OCI-LY3 (cell line): ENCODE measurements around the gene SQSTM1.

Experiments
- H2AFZ ChIP-seq: fragments of 200-600, 300-600 bp; shearing (Covaris generic); 2 replicates; pipeline ENCODE4 v1.6.0; 2014; ENCODE audit warnings: antibody characterized with exemption, low read depth, low read length
- H3K27ac ChIP-seq: fragments of 200-600, 300-600 bp; sonication (generic); 2 replicates; pipeline ENCODE4 v1.5.1; 2014; ENCODE audit warnings: mild to moderate bottlenecking, low read length, moderate library complexity, mixed read lengths
- H3K27me3 ChIP-seq: fragments of 200-600, 300-600 bp; sonication (generic); 2 replicates; pipeline ENCODE4 v1.6.1; 2014; ENCODE audit warnings: low read depth, low read length, mixed read lengths
- H3K36me3 ChIP-seq: fragments of 200-600, 300-600 bp; sonication (generic); replicated peaks from 2 replicates; pipeline ENCODE3; 2014; ENCODE audit warnings: low read depth, low read length, mixed read lengths
- H3K4me1 ChIP-seq: fragments of 300-600, 200-600 bp; sonication (generic); 2 replicates; pipeline ENCODE4 v1.6.1; 2014; ENCODE audit warnings: low read length, mixed read lengths
- H3K4me2 ChIP-seq: fragments of 200-600, 300-600 bp; sonication (generic); 2 replicates; pipeline ENCODE4 v1.6.1; 2014; ENCODE audit warnings: low read length, mixed read lengths
- H3K4me3 ChIP-seq: fragments of 300-600, 200-600 bp; sonication (generic); 2 replicates; pipeline ENCODE4 v1.5.1; 2014; ENCODE audit warnings: antibody characterized with exemption, mild to moderate bottlenecking, low read length, moderate library complexity
- H3K79me2 ChIP-seq: fragments of 300-600, 200-600 bp; shearing (Covaris generic); 2 replicates; pipeline ENCODE4 v1.6.1; 2014; ENCODE audit warnings: mild to moderate bottlenecking, low read length, mixed read lengths
- H3K9ac ChIP-seq: fragments of 300-600, 200-600 bp; shearing (Covaris generic); 2 replicates; pipeline ENCODE4 v1.6.0; 2014; ENCODE audit warnings: mild to moderate bottlenecking, low read length, moderate library complexity
- H3K9me3 ChIP-seq: fragments of 200-600, 300-600 bp; shearing (Covaris generic); 2 replicates; pipeline ENCODE4 v1.6.1; 2014; ENCODE audit warnings: low read length, mixed read lengths; ENCODE audit not compliant: insufficient read depth
- H4K20me1 ChIP-seq: fragments of 200-600, 300-600 bp; sonication (generic); 2 replicates; pipeline ENCODE4 v1.6.1; 2016; ENCODE audit warnings: low read length, mixed read lengths; ENCODE audit not compliant: insufficient read depth
- CTCF ChIP-seq: fragments of 200-600, 300-600 bp; sonication (generic); IDR thresholded peaks from 2 replicates; pipeline ENCODE4 v1.5.1; 2014; ENCODE audit warnings: antibody characterized with exemption, low read length, low read depth
- EZH2phosphoT487 ChIP-seq: fragments of 200-600 bp; shearing (Covaris generic); IDR thresholded peaks from 2 replicates; pipeline ENCODE4 v1.6.1; 2018; ENCODE audit warnings: antibody characterized with exemption, mixed run types, low read depth

The SQSTM1 gene

GRCh38 chr5:179815491-179816249 is 5.0 kb upstream of the SQSTM1 start:
- Histone ChIP-seq H3K9me3 (no peaks in the 10 kb centered on the region), H4K20me1 (no peaks in the 10 kb centered on the region; the same call in 1 of the 2 replicates), H3K36me3 (peaks cover 22% of the 10 kb centered on the region), H3K4me2 (no peak overlapping the region), H3K27ac (no peak overlapping the region), H3K4me3 (no peak overlapping the region), H2AFZ (no peak overlapping the region), H3K27me3 (no peaks in the 10 kb centered on the region), H3K9ac (no peak overlapping the region), H3K79me2 (peaks cover 15% of the 10 kb centered on the region), H3K4me1 (peaks cover 25% of the 10 kb centered on the region)
- TF ChIP-seq CTCF, result no peak
- no peak for TF ChIP-seq EZH2phosphoT487

GRCh38 chr5:179816401-179816795 is 4.3 kb upstream of the SQSTM1 start:
- Histone ChIP-seq H2AFZ (no peak overlapping the region), H3K9me3 (no peaks in the 10 kb centered on the region), H3K79me2 (peaks cover 22% of the 10 kb centered on the region), H3K4me2 (no peak overlapping the region), H3K36me3 (peaks cover 20% of the 10 kb centered on the region), H3K4me1 (peaks cover 25% of the 10 kb centered on the region), H3K27me3 (no peaks in the 10 kb centered on the region), H3K27ac (no peak overlapping the region), H3K9ac (no peak overlapping the region), H3K4me3 (no peak overlapping the region), H4K20me1 (peaks cover 2% of the 10 kb centered on the region)
- TF ChIP-seq EZH2phosphoT487, result no peak
- no peak for TF ChIP-seq CTCF

GRCh38 chr5:179816796-179817469 is 3.8 kb upstream of the SQSTM1 start:
- TF ChIP-seq EZH2phosphoT487 (no peak), CTCF (no peak)
- H3K9me3 ChIP-seq, result no peaks in the 10 kb centered on the region
- peaks cover 26% of the 10 kb centered on the region for H3K4me1 ChIP-seq
- no peak overlapping the region for H3K4me2 ChIP-seq
- peaks cover 8% of the 10 kb centered on the region for H4K20me1 ChIP-seq
- peaks cover 28% of the 10 kb centered on the region for H3K79me2 ChIP-seq
- no peak overlapping the region for H3K4me3 ChIP-seq
- H2AFZ ChIP-seq, result no peak overlapping the region
- no peak overlapping the region for H3K9ac ChIP-seq
- H3K27me3 ChIP-seq, result no peaks in the 10 kb centered on the region
- no peak overlapping the region for H3K27ac ChIP-seq
- H3K36me3 ChIP-seq, result peaks cover 22% of the 10 kb centered on the region

GRCh38 chr5:179817470-179817840 is 3.2 kb upstream of the SQSTM1 start:
- Histone ChIP-seq H2AFZ (no peak overlapping the region), H3K79me2 (peaks cover 33% of the 10 kb centered on the region), H4K20me1 (peaks cover 13% of the 10 kb centered on the region), H3K9me3 (no peaks in the 10 kb centered on the region), H3K4me1 (peaks cover 31% of the 10 kb centered on the region), H3K27ac (no peak overlapping the region), H3K27me3 (no peaks in the 10 kb centered on the region), H3K4me2 (no peak overlapping the region), H3K4me3 (no peak overlapping the region), H3K36me3 (peaks cover 24% of the 10 kb centered on the region), H3K9ac (no peak overlapping the region)
- TF ChIP-seq EZH2phosphoT487, result no peak
- TF ChIP-seq CTCF, result no peak
